ENCODE data around the gene CBX3. TPM values are rescaled to one million over a fixed set of nuclear protein-coding genes. Genes with fewer than 3 reads are reported as not detected.

The CBX3 gene
- total and polyA plus RNA-seq, 2 donors (not counting 1 experiment from before 2014, with no cell fraction given), result 105 to 136 TPM

- H2AFZ ChIP-seq (ENCODE audit: low read length), result no peak overlapping the region
- H3K27me3 ChIP-seq (ENCODE audit: control insufficient read depth, insufficient read depth, low read length), result no peaks in the 10 kb centered on the region
- no peak overlapping the region for H3K4me2 ChIP-seq (ENCODE audit: extremely low read depth, insufficient read depth, low read length)
- no peak overlapping the region for H3K27ac ChIP-seq (ENCODE audit: insufficient read depth, low read length)
- TF ChIP-seq CTCF (conservative IDR thresholded peaks at IDR 0.05 in 1 of 2, IDR thresholded peaks at IDR 0.05 in 1 of 2; ENCODE audit: low read depth in 1 of 2, low read length in 2 of 2) (no peak), EZH2 (IDR thresholded peaks at IDR 0.05; ENCODE audit: low read length, missing control alignments) (no peak)
- no peaks in the 10 kb centered on the region for H3K9me3 ChIP-seq (ENCODE audit: control insufficient read depth, insufficient read depth, low read depth, low read length)
- DNase-seq (ENCODE audit: low read depth in 2 of 2), result no peak
- no peaks in the 10 kb centered on the region for H3K4me1 ChIP-seq (ENCODE audit: control insufficient read depth, extremely low read depth, insufficient read depth, low read length)
- no peaks in the 10 kb centered on the region for H4K20me1 ChIP-seq (ENCODE audit: control insufficient read depth, extremely low read depth, insufficient read depth, low read length)
- H3K36me3 ChIP-seq (ENCODE audit: control insufficient read depth, insufficient read depth, low read length), result no peaks in the 10 kb centered on the region
- H3K9ac ChIP-seq (ENCODE audit: insufficient read depth, low read length), result no peak overlapping the region
- no peak overlapping the region for H3K4me3 ChIP-seq (replicated peaks in 1 of 4; ENCODE audit: control extremely low read depth in 1 of 4, insufficient read depth in 1 of 4, low read depth in 3 of 4, low read length in 4 of 4)
- no peaks in the 10 kb centered on the region for H3K79me2 ChIP-seq (ENCODE audit: control insufficient read depth, insufficient read depth, low read length)
Measured at GRCh38 chr7:26178272-26178960, 23.1 kb upstream of the CBX3 start.

GRCh38 chr7:26179422-26179821 is 22.1 kb upstream of the CBX3 start:
- Histone ChIP-seq H3K36me3 (ENCODE audit: control insufficient read depth, insufficient read depth, low read length) (no peaks in the 10 kb centered on the region), H3K4me1 (ENCODE audit: control insufficient read depth, extremely low read depth, insufficient read depth, low read length) (no peaks in the 10 kb centered on the region), H3K9me3 (ENCODE audit: control insufficient read depth, insufficient read depth, low read depth, low read length) (no peaks in the 10 kb centered on the region), H3K27me3 (ENCODE audit: control insufficient read depth, insufficient read depth, low read length) (no peaks in the 10 kb centered on the region), H3K4me3 (replicated peaks in 1 of 4; ENCODE audit: control extremely low read depth in 1 of 4, insufficient read depth in 1 of 4, low read depth in 3 of 4, low read length in 4 of 4) (no peak overlapping the region), H4K20me1 (ENCODE audit: control insufficient read depth, extremely low read depth, insufficient read depth, low read length) (no peaks in the 10 kb centered on the region), H3K9ac (ENCODE audit: insufficient read depth, low read length) (no peak overlapping the region), H3K79me2 (ENCODE audit: control insufficient read depth, insufficient read depth, low read length) (no peaks in the 10 kb centered on the region), H3K27ac (ENCODE audit: insufficient read depth, low read length) (no peak overlapping the region), H3K4me2 (ENCODE audit: extremely low read depth, insufficient read depth, low read length) (no peak overlapping the region), H2AFZ (ENCODE audit: low read length) (no peak overlapping the region)
- DNase-seq (ENCODE audit: low read depth in 2 of 2), result no peak
- no peak for TF ChIP-seq EZH2 (IDR thresholded peaks at IDR 0.05; ENCODE audit: low read length, missing control alignments)
- TF ChIP-seq CTCF (conservative IDR thresholded peaks at IDR 0.05 in 1 of 2, IDR thresholded peaks at IDR 0.05 in 1 of 2; ENCODE audit: low read depth in 1 of 2, low read length in 2 of 2), result no peak

GRCh38 chr7:26179826-26180497 is 21.6 kb upstream of the CBX3 start:
- Histone ChIP-seq H3K9me3 (ENCODE audit: control insufficient read depth, insufficient read depth, low read depth, low read length) (no peaks in the 10 kb centered on the region), H3K36me3 (ENCODE audit: control insufficient read depth, insufficient read depth, low read length) (no peaks in the 10 kb centered on the region), H3K9ac (ENCODE audit: insufficient read depth, low read length) (no peak overlapping the region), H2AFZ (ENCODE audit: low read length) (no peak overlapping the region), H4K20me1 (ENCODE audit: control insufficient read depth, extremely low read depth, insufficient read depth, low read length) (no peaks in the 10 kb centered on the region), H3K27ac (ENCODE audit: insufficient read depth, low read length) (no peak overlapping the region), H3K4me2 (ENCODE audit: extremely low read depth, insufficient read depth, low read length) (no peak overlapping the region), H3K79me2 (ENCODE audit: control insufficient read depth, insufficient read depth, low read length) (no peaks in the 10 kb centered on the region), H3K4me1 (ENCODE audit: control insufficient read depth, extremely low read depth, insufficient read depth, low read length) (no peaks in the 10 kb centered on the region), H3K27me3 (ENCODE audit: control insufficient read depth, insufficient read depth, low read length) (no peaks in the 10 kb centered on the region), H3K4me3 (replicated peaks in 1 of 4; ENCODE audit: control extremely low read depth in 1 of 4, insufficient read depth in 1 of 4, low read depth in 3 of 4, low read length in 4 of 4) (no peak overlapping the region)
- TF ChIP-seq EZH2 (IDR thresholded peaks at IDR 0.05; ENCODE audit: low read length, missing control alignments), result no peak
- no peak for DNase-seq (ENCODE audit: low read depth in 2 of 2)

Data from fibroblast of lung (primary cell).